Measurements from ENCODE around the gene DCBLD1.
A peak's percentile ranks its signal among the peaks of the same experiment; 100 is the strongest.

The DCBLD1 gene

GRCh38 chr6:117449549-117450439 is 32.7 kb upstream of the DCBLD1 start:
- Histone ChIP-seq H2BK12ac (ENCODE audit: low read length) (peak overlapping the region; percentile 54), H3K23ac (ENCODE audit: low read length) (no peak overlapping the region), H4K12ac (ENCODE audit: low read depth, low read length) (peak overlapping the region; percentile 36), H3K4me1 (ENCODE audit: control insufficient read depth in 1 of 2, insufficient read depth in 2 of 2, low read length in 2 of 2) (peaks cover 0 to 3% of the 10 kb centered on the region in 2 experiments), H2AK5ac (ENCODE audit: low read length) (no peak overlapping the region), H3K9ac (ENCODE audit: low read length) (no peak overlapping the region), H3K4ac (ENCODE audit: low read depth, low read length) (peak overlapping the region; percentile 46), H3K4me3 (ENCODE audit: low read depth, low read length) (no peak overlapping the region), H3K18ac (ENCODE audit: low read length) (peak overlapping the region; percentile 29), H3K14ac (ENCODE audit: low read length) (peak overlapping the region; percentile 70), H3K79me2 (ENCODE audit: control insufficient read depth, insufficient read depth, low read length, poor library complexity) (no peaks in the 10 kb centered on the region), H2BK5ac (ENCODE audit: low read depth, low read length, poor library complexity) (peak overlapping the region; percentile 89), H3K27me3 (ENCODE audit: insufficient read depth, low read length) (no peaks in the 10 kb centered on the region), H3K36me3 (ENCODE audit: control insufficient read depth in 1 of 2, insufficient read depth in 2 of 2, low read length in 2 of 2) (no peaks in the 10 kb centered on the region), H3K79me1 (ENCODE audit: low read length) (peaks cover 8% of the 10 kb centered on the region), H3K4me2 (ENCODE audit: low read length) (no peak overlapping the region), H3K27ac (ENCODE audit: low read depth, low read length) (peak overlapping the region; percentile 60), H4K91ac (ENCODE audit: low read depth, low read length) (peak overlapping the region; percentile 90), H4K8ac (ENCODE audit: low read depth, low read length) (peak overlapping the region; percentile 73), H2BK120ac (ENCODE audit: insufficient read depth, low read length, poor library complexity) (peak overlapping the region; percentile 86), H2AFZ (ENCODE audit: insufficient read depth, low read length, poor library complexity) (peak overlapping the region; percentile 59), H3K9me3 (ENCODE audit: insufficient read depth, low read depth, low read length) (no peaks in the 10 kb centered on the region)
- DNase-seq: peak; percentile 46 to 84
- no CpG with 5 or more reads among the region's 10 CpGs for WGBS (ENCODE audit: extremely low coverage, insufficient coverage, insufficient read length)

GRCh38 chr6:117451671-117452070 is 30.8 kb upstream of the DCBLD1 start:
- no peaks in the 10 kb centered on the region for H3K27me3 ChIP-seq (ENCODE audit: insufficient read depth, low read length)
- H2BK5ac ChIP-seq (ENCODE audit: low read depth, low read length, poor library complexity): no peak overlapping the region

GRCh38 chr6:117456250-117456649 is 26.2 kb upstream of the DCBLD1 start:
- Histone ChIP-seq H3K4ac (ENCODE audit: low read depth, low read length) (no peak overlapping the region), H2BK120ac (ENCODE audit: insufficient read depth, low read length, poor library complexity) (no peak overlapping the region), H2AK5ac (ENCODE audit: low read length) (no peak overlapping the region), H2AFZ (ENCODE audit: insufficient read depth, low read length, poor library complexity) (no peak overlapping the region), H2BK5ac (ENCODE audit: low read depth, low read length, poor library complexity) (no peak overlapping the region), H3K79me1 (ENCODE audit: low read length) (peaks cover 3% of the 10 kb centered on the region), H3K18ac (ENCODE audit: low read length) (no peak overlapping the region), H3K14ac (ENCODE audit: low read length) (no peak overlapping the region), H4K12ac (ENCODE audit: low read depth, low read length) (no peak overlapping the region), H3K4me2 (ENCODE audit: low read length) (no peak overlapping the region), H4K8ac (ENCODE audit: low read depth, low read length) (no peak overlapping the region), H3K79me2 (ENCODE audit: control insufficient read depth, insufficient read depth, low read length, poor library complexity) (no peaks in the 10 kb centered on the region), H3K9me3 (ENCODE audit: insufficient read depth, low read depth, low read length) (no peaks in the 10 kb centered on the region), H3K9ac (ENCODE audit: low read length) (no peak overlapping the region), H3K4me1 (ENCODE audit: control insufficient read depth in 1 of 2, insufficient read depth in 2 of 2, low read length in 2 of 2) (peaks cover 0 to 2% of the 10 kb centered on the region in 2 experiments), H3K23ac (ENCODE audit: low read length) (no peak overlapping the region), H3K36me3 (ENCODE audit: control insufficient read depth in 1 of 2, insufficient read depth in 2 of 2, low read length in 2 of 2) (no peaks in the 10 kb centered on the region), H3K27me3 (ENCODE audit: insufficient read depth, low read length) (no peaks in the 10 kb centered on the region), H3K27ac (ENCODE audit: low read depth, low read length) (no peak overlapping the region), H4K91ac (ENCODE audit: low read depth, low read length) (no peak overlapping the region), H3K4me3 (ENCODE audit: low read depth, low read length) (no peak overlapping the region), H2BK12ac (ENCODE audit: low read length) (no peak overlapping the region)
- no peak for DNase-seq
- no CpG with 5 or more reads among the region's 1 CpG for WGBS (ENCODE audit: extremely low coverage, insufficient coverage, insufficient read length)

More at GRCh38 chr6:117451671-117452070, 30.8 kb upstream of the DCBLD1 start:
- Histone ChIP-seq H3K36me3 (ENCODE audit: control insufficient read depth in 1 of 2, insufficient read depth in 2 of 2, low read length in 2 of 2) (no peaks in the 10 kb centered on the region), H3K4me3 (ENCODE audit: low read depth, low read length) (no peak overlapping the region), H3K9ac (ENCODE audit: low read length) (no peak overlapping the region), H2AFZ (ENCODE audit: insufficient read depth, low read length, poor library complexity) (no peak overlapping the region), H4K91ac (ENCODE audit: low read depth, low read length) (peak overlapping the region; percentile 68), H3K23ac (ENCODE audit: low read length) (no peak overlapping the region), H3K4ac (ENCODE audit: low read depth, low read length) (no peak overlapping the region), H4K8ac (ENCODE audit: low read depth, low read length) (no peak overlapping the region), H3K18ac (ENCODE audit: low read length) (no peak overlapping the region), H2BK12ac (ENCODE audit: low read length) (no peak overlapping the region), H2AK5ac (ENCODE audit: low read length) (no peak overlapping the region), H3K4me2 (ENCODE audit: low read length) (no peak overlapping the region), H4K12ac (ENCODE audit: low read depth, low read length) (no peak overlapping the region), H3K14ac (ENCODE audit: low read length) (no peak overlapping the region), H3K4me1 (ENCODE audit: control insufficient read depth in 1 of 2, insufficient read depth in 2 of 2, low read length in 2 of 2) (peaks cover 0 to 3% of the 10 kb centered on the region in 2 experiments), H3K27ac (ENCODE audit: low read depth, low read length) (no peak overlapping the region), H2BK120ac (ENCODE audit: insufficient read depth, low read length, poor library complexity) (peak overlapping the region; percentile 43), H3K79me1 (ENCODE audit: low read length) (peaks cover 8% of the 10 kb centered on the region), H3K9me3 (ENCODE audit: insufficient read depth, low read depth, low read length) (no peaks in the 10 kb centered on the region), H3K79me2 (ENCODE audit: control insufficient read depth, insufficient read depth, low read length, poor library complexity) (no peaks in the 10 kb centered on the region)
- no CpG with 5 or more reads among the region's 5 CpGs for WGBS (ENCODE audit: extremely low coverage, insufficient coverage, insufficient read length)
- DNase-seq: no peak

GRCh38 chr6:117456998-117457397 is 25.5 kb upstream of the DCBLD1 start:
- no peaks in the 10 kb centered on the region for H3K27me3 ChIP-seq (ENCODE audit: insufficient read depth, low read length)
- no peak overlapping the region for H2AFZ ChIP-seq (ENCODE audit: insufficient read depth, low read length, poor library complexity)
- no peak overlapping the region for H2BK120ac ChIP-seq (ENCODE audit: insufficient read depth, low read length, poor library complexity)
- no peaks in the 10 kb centered on the region for H3K36me3 ChIP-seq (ENCODE audit: control insufficient read depth in 1 of 2, insufficient read depth in 2 of 2, low read length in 2 of 2)
- no peak overlapping the region for H2BK12ac ChIP-seq (ENCODE audit: low read length)
- H3K27ac ChIP-seq (ENCODE audit: low read depth, low read length): no peak overlapping the region
- no peak overlapping the region for H2BK5ac ChIP-seq (ENCODE audit: low read depth, low read length, poor library complexity)
- H3K14ac ChIP-seq (ENCODE audit: low read length): no peak overlapping the region
- H4K12ac ChIP-seq (ENCODE audit: low read depth, low read length): no peak overlapping the region
- H3K4me2 ChIP-seq (ENCODE audit: low read length): no peak overlapping the region
- no peak overlapping the region for H3K23ac ChIP-seq (ENCODE audit: low read length)
- H3K9me3 ChIP-seq (ENCODE audit: insufficient read depth, low read depth, low read length): no peaks in the 10 kb centered on the region
- no CpG with 5 or more reads among the region's 5 CpGs for WGBS (ENCODE audit: extremely low coverage, insufficient coverage, insufficient read length)
- no peak overlapping the region for H3K4me3 ChIP-seq (ENCODE audit: low read depth, low read length)
- no peak overlapping the region for H2AK5ac ChIP-seq (ENCODE audit: low read length)
- peak overlapping the region; percentile 43 for H4K91ac ChIP-seq (ENCODE audit: low read depth, low read length)
- H3K4me1 ChIP-seq (ENCODE audit: control insufficient read depth in 1 of 2, insufficient read depth in 2 of 2, low read length in 2 of 2): peaks cover 0 to 2% of the 10 kb centered on the region in 2 experiments
- no peak overlapping the region for H3K18ac ChIP-seq (ENCODE audit: low read length)
- no peak overlapping the region for H4K8ac ChIP-seq (ENCODE audit: low read depth, low read length)
- H3K9ac ChIP-seq (ENCODE audit: low read length): no peak overlapping the region
- peaks cover 3% of the 10 kb centered on the region for H3K79me1 ChIP-seq (ENCODE audit: low read length)
- no peak overlapping the region for H3K4ac ChIP-seq (ENCODE audit: low read depth, low read length)
- DNase-seq: no peak
- no peaks in the 10 kb centered on the region for H3K79me2 ChIP-seq (ENCODE audit: control insufficient read depth, insufficient read depth, low read length, poor library complexity)
